Keratinocyte (primary cell): Measurements from ENCODE around the gene LAMA3. TPM values are rescaled to one million over a fixed set of nuclear protein-coding genes. Genes with fewer than 3 reads are reported as not detected.

Experiments used
- DNase-seq: peaks from one replicate; pipeline ENCODE4 v3.0.0-alpha.2; 2011; ENCODE audit warnings: low read depth, missing footprints, low spot score
- FAIRE-seq: peaks from 2 replicates; lab custom pipeline; 2011; peaks lifted over from hg19 to GRCh38; lab: Jason Lieb, UNC
- H2AFZ ChIP-seq: 2 replicates; pipeline ENCODE4 v1.6.0; 2012; ENCODE audit warnings: low read length, control low read depth, inconsistent platforms; ENCODE audit not compliant: control insufficient read depth
- H3K27ac ChIP-seq: 2 replicates; pipeline ENCODE4 v1.5.1; 2011; ENCODE audit warnings: low read length; ENCODE audit not compliant: control insufficient read depth, insufficient read depth
- H3K27me3 ChIP-seq: 3 replicates; pipeline ENCODE4 v1.6.0; 2011; ENCODE audit warnings: low read length; ENCODE audit not compliant: control insufficient read depth, insufficient read depth; ENCODE audit errors: extremely low read depth
- H3K36me3 ChIP-seq, 2 experiments: 2 replicates in 1 of 2; 3 replicates in 1 of 2; pipeline ENCODE4 v1.5.1; 2011; ENCODE audit warnings: low read length in 2 of 2, mild to moderate bottlenecking in 1 of 2; ENCODE audit not compliant: control insufficient read depth in 2 of 2, insufficient read depth in 2 of 2; ENCODE audit errors: extremely low read depth in 1 of 2
- H3K4me1 ChIP-seq: 3 replicates; pipeline ENCODE4 v1.5.1; 2011; ENCODE audit warnings: low read length; ENCODE audit not compliant: control insufficient read depth, insufficient read depth; ENCODE audit errors: extremely low read depth
- H3K4me2 ChIP-seq: 3 replicates; pipeline ENCODE4 v1.6.0; 2011; ENCODE audit warnings: low read depth, low read length; ENCODE audit not compliant: control insufficient read depth, insufficient read depth; ENCODE audit errors: extremely low read depth
- H3K4me3 ChIP-seq, 3 experiments: fragments of 200-600 bp in 1 of 3; sonication (generic) in 1 of 3; 2 replicates in 2 of 3; 3 replicates in 1 of 3; pipeline ENCODE4 v1.5.1; 2011 to 2016; ENCODE audit warnings: low read length in 3 of 3, mild to moderate bottlenecking in 3 of 3, control low read depth in 2 of 3, inconsistent platforms in 1 of 3, low read depth in 1 of 3, mixed read lengths in 1 of 3, mixed run types in 1 of 3, moderate library complexity in 1 of 3; ENCODE audit not compliant: control insufficient read depth in 2 of 3, insufficient read depth in 2 of 3; ENCODE audit errors: extremely low read depth in 1 of 3
- H3K79me2 ChIP-seq: 2 replicates; pipeline ENCODE4 v1.6.0; 2012; ENCODE audit warnings: low read length; ENCODE audit not compliant: control insufficient read depth, insufficient read depth
- H3K9ac ChIP-seq: 3 replicates; pipeline ENCODE4 v1.6.0; 2011; ENCODE audit warnings: low read length; ENCODE audit not compliant: control insufficient read depth, insufficient read depth; ENCODE audit errors: extremely low read depth
- H3K9me1 ChIP-seq: 3 replicates; pipeline ENCODE4 v1.6.0; 2011; ENCODE audit warnings: low read length; ENCODE audit not compliant: control insufficient read depth, insufficient read depth; ENCODE audit errors: extremely low read depth
- H3K9me3 ChIP-seq: 2 replicates; pipeline ENCODE4 v1.5.1; 2012; ENCODE audit warnings: low read depth, low read length; ENCODE audit not compliant: control insufficient read depth
- H4K20me1 ChIP-seq: 3 replicates; pipeline ENCODE4 v1.6.0; 2011; ENCODE audit warnings: low read length; ENCODE audit not compliant: control insufficient read depth, insufficient read depth; ENCODE audit errors: extremely low read depth
- EZH2 ChIP-seq: IDR thresholded peaks from one replicate; pipeline ENCODE4 v1.6.1; 2012; ENCODE audit warnings: inconsistent platforms, mild to moderate bottlenecking, low read length, moderate library complexity
- dilution Hi-C: fragments of 300-500 bp; cut with MboI; formaldehyde crosslinking; loops from one replicate; pipeline ENCODE4 v1.7.0; 2020; ENCODE audit warnings: low sequenced_read_pairs; ENCODE audit not compliant: extremely low pct_ligation_motif_present
- polyA plus RNA-seq, 5 experiments: library from polyadenylated mRNA; depleted of rRNA in 3 of 5; stranded (reverse) in 3 of 5; stranded (forward) in 1 of 5; unstranded in 1 of 5; fragments of >200 nt; gene quantifications; 1 replicate in 1 of 5; 2 replicates in 3 of 5; 3 replicates in 1 of 5; pipeline versions ENCODE4 v1.2.1 to v1.2.3, GENCODE V29; 2011 to 2012; ENCODE audit warnings: missing spikeins in 2 of 5, low read depth in 1 of 5, low replicate concordance in 1 of 5
- TF ChIP-seq, protein P1 (sequence below), 3 experiments: IDR thresholded peaks in 1 of 3; conservative IDR thresholded peaks in 1 of 3; optimal IDR thresholded peaks in 1 of 3; 2 replicates in 2 of 3; 3 replicates in 1 of 3; pipeline versions ENCODE3 to v1.5.1; 2011; ENCODE audit warnings: low read length in 3 of 3, mild to moderate bottlenecking in 3 of 3, moderate library complexity in 2 of 3, control low read depth in 1 of 3, inconsistent platforms in 1 of 3; ENCODE audit not compliant: insufficient read depth in 2 of 3; ENCODE audit errors: extremely low read depth in 1 of 3

Gene LAMA3
- polyA plus RNA-seq, 1 donor (not counting 4 experiments of a cell fraction or from before 2014, with no cell fraction given): 1,944 TPM

DNA sequence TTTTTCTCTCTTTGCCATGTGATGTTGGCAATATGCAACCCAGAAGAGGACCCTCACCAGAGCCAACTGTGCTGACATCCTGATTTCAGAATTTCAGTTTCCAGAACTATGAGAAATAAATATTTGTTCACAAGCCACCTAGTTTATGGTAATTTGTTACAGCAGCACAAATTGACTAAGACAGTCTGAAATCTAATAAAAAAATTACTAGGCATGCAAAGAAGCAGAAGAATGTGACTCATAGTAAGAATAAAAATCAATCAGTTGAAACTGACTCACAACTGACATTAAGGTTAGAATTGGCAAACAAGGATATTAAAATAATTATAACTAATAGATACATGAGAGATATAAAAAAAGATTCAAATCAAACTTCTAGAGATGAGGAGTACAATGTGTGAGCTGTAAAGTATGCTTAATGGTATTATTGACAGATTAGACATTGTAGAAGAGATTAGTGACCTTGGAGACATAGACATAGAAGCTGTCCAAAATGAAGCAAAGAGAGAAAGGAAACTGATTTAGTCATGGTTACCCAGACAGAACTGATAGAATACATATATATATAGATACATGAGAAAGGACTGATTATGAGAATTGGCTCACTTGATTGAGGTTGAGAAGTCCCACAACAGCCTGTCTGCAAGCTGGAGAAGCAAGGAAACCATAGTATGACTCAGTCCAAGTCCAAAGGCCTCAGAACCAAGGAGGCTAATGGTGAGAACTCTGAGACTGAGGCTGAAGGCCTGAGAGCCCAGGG lies 297.5 kb downstream of the LAMA3 start:
- no peaks in the 10 kb centered on the region for H4K20me1 ChIP-seq
- peaks cover 6% of the 10 kb centered on the region for H3K27me3 ChIP-seq
- H3K9ac ChIP-seq: no peak overlapping the region
- dilution Hi-C loops: no loop called here
- H2AFZ ChIP-seq: no peak overlapping the region
- no peak overlapping the region for H3K4me2 ChIP-seq
- DNase-seq (no peak), FAIRE-seq (no peak)
- no peaks in the 10 kb centered on the region for H3K79me2 ChIP-seq
- no peaks in the 10 kb centered on the region for H3K9me1 ChIP-seq
- no peaks in the 10 kb centered on the region for H3K36me3 ChIP-seq
- H3K4me1 ChIP-seq: no peaks in the 10 kb centered on the region
- no peaks in the 10 kb centered on the region for H3K9me3 ChIP-seq
- no peak overlapping the region for H3K27ac ChIP-seq
- no peak for TF ChIP-seq EZH2
- TF ChIP-seq, protein P1, sequence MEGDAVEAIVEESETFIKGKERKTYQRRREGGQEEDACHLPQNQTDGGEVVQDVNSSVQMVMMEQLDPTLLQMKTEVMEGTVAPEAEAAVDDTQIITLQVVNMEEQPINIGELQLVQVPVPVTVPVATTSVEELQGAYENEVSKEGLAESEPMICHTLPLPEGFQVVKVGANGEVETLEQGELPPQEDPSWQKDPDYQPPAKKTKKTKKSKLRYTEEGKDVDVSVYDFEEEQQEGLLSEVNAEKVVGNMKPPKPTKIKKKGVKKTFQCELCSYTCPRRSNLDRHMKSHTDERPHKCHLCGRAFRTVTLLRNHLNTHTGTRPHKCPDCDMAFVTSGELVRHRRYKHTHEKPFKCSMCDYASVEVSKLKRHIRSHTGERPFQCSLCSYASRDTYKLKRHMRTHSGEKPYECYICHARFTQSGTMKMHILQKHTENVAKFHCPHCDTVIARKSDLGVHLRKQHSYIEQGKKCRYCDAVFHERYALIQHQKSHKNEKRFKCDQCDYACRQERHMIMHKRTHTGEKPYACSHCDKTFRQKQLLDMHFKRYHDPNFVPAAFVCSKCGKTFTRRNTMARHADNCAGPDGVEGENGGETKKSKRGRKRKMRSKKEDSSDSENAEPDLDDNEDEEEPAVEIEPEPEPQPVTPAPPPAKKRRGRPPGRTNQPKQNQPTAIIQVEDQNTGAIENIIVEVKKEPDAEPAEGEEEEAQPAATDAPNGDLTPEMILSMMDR (optimal IDR thresholded peaks at IDR 0.05 in 1 of 3, IDR thresholded peaks at IDR 0.05 in 1 of 3, conservative IDR thresholded peaks at IDR 0.05 in 1 of 3; ENCODE audit: extremely low read depth in 1 of 3, insufficient read depth in 2 of 3, low read length in 3 of 3): no peak
- H3K4me3 ChIP-seq: no peak overlapping the region

DNA sequence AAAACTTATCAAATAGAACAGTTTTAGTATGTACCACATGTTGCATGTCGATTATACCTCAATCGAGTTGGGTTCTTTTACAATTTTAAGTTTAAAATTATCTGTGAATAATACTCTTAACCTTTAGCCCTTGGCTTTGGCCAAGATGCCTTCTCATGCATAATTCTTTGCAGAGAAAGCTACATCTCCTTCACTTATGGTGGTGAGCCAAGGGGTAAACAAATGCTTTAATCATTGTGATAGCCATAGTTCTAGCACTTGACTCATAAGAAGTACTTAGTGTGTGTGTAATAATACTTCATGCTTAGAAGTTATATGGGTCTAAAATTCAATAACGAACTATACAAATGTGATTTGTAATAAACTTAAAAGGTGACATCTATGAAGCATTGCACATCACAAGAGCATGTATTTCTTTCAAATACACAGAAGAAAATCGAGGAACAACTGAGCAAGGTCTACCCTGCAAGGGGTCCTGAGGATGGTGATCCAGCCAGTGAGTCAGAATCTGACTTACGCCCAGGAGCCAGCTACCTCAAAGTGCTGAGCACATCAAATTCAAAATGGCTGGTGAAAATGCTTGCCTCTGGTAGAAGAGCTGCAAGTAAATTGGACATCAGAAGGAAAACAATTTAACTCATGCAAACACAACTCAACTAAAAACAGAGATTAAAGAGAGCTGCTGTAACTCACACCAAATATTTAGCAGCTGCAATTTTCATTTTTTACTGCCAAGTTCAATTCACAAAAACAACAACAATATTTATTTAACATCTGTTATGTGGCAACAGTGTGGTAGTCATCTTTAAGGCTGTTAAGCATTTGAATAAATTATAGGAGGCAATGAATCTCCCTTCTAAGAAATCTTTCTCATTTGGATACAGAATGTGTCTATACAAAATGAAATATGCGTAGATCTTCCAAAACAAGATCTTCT lies 301.5 kb downstream of the LAMA3 start:
- dilution Hi-C loops: no loop called here
- Histone ChIP-seq H4K20me1 (no peaks in the 10 kb centered on the region), H3K36me3 (no peaks in the 10 kb centered on the region), H3K4me1 (peaks cover 31% of the 10 kb centered on the region), H3K27ac (no peak overlapping the region), H3K79me2 (no peaks in the 10 kb centered on the region), H3K9me3 (no peaks in the 10 kb centered on the region), H3K4me2 (no peak overlapping the region), H3K4me3 (no peak overlapping the region), H3K9ac (no peak overlapping the region), H3K9me1 (no peaks in the 10 kb centered on the region), H3K27me3 (no peaks in the 10 kb centered on the region), H2AFZ (no peak overlapping the region)
- FAIRE-seq (no peak), DNase-seq (no peak)
- no peak for TF ChIP-seq EZH2
- TF ChIP-seq, protein P1 (optimal IDR thresholded peaks at IDR 0.05 in 1 of 3, IDR thresholded peaks at IDR 0.05 in 1 of 3, conservative IDR thresholded peaks at IDR 0.05 in 1 of 3; ENCODE audit: extremely low read depth in 1 of 3, insufficient read depth in 2 of 3, low read length in 3 of 3): no peak
